HG02763 (cell line): Measurements from ENCODE around the gene SLC13A4.
"Not testable (repeated sequence)": the region's sequence is repeated elsewhere in the genome, so short reads cannot be mapped to it uniquely, and the experiment has no call there.

ENCODE experiments used
- ATAC-seq: cut with Tn5 transposase; IDR thresholded peaks from one replicate; pipeline ENCODE4 v1.9.1; 2021; ENCODE audit warnings: mild to moderate bottlenecking, moderate library complexity; ENCODE audit not compliant: unreplicated experiment

The SLC13A4 gene

DNA sequence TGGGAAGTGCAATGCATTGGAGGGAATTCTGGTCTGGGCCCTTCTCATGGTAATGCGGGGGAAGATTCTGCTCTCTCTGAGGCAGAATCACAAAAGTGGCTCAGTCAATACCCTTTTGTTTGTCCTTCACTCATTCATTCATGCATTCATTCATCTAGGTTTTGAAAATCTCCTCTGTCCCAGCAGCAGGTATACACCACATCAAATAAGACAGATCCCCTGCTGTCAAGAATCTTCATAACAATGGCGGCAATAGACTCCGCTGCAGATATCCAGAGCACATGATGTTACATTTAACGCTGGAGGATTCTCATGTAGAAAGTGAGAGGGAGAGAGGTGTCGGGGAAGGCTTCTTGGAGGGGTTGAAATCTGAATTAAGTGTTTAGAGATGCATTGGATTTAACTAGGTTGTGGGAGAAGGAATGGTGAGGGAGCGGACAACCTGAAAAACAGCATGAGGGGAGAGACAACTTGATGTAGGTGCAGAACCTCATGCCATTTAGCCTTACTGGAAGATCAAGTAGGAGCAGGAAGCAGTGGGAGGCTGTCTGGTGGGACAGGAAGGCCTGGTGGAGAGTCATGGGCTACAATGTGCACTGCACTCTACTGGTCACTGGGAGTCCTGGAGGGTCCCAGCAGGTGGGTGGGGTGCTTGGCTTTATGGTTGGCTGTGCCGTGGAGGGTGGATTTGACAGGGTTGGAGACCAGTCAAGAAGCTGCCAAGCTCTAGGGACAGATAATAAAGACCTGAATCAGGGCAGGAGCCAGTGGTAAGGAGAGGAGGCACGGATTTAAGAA, 25.8 kb upstream of the SLC13A4 start:
- no peak for ATAC-seq

DNA sequence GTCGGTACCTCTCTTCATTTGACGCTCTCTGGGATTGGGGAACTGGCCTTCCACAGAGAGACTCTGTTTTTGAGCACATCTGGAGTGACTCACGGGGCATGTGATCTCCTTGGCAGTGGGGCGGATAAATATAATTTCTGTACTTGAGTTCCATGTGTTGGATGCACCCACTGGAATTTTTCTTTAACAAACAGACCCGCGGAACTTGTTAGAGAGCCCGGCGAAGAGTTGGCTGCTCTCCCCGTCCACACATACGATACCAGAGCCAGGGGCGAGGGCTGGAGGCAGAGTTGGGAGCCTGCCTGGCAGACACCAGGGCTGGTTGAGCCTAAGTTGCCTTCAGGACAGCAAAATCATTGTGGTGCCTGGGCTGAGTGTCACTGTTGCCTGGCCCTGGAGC, 20.8 kb upstream of the SLC13A4 start, which contains the start of gene FAM180A:
Gene FAM180A (minus strand): TSS at position 44 of the 400 bp plus-strand sequence. CDS start 233 bp downstream, outside the sequence.
- no peak for ATAC-seq

- ATAC-seq, result no peak
Measured at GRCh38 chr7:135747366-135747765, 19.4 kb upstream of the SLC13A4 start.

DNA sequence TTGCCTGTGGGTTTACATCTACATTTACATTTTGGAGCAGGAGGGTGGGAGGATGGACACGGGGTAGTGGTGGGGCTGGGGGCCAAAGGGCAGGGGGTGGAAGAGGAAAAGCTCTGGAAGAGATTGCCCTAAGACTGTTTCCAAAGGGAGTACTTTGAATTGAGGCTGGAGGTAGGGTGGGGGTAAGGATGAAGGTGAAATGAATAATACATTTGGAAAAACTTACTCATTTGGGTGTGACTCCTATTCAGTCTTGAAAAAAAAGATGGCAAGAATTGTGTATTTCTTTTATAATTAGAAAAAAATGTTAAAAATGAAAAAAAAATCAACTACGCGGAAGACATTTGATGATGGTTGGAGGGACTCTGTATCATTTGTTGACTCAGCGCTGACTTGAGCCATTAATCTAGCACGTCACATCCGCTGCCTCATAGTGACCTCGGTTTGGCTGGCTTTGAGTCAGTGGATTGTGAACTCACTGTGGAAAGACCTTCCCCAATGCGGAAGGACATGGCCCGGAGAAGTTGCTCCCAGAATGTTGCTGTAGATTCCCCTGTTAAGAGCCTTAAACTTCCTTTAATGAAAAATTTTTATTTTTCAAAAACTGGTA, 17.8 kb upstream of the SLC13A4 start:
- ATAC-seq, result no peak

DNA sequence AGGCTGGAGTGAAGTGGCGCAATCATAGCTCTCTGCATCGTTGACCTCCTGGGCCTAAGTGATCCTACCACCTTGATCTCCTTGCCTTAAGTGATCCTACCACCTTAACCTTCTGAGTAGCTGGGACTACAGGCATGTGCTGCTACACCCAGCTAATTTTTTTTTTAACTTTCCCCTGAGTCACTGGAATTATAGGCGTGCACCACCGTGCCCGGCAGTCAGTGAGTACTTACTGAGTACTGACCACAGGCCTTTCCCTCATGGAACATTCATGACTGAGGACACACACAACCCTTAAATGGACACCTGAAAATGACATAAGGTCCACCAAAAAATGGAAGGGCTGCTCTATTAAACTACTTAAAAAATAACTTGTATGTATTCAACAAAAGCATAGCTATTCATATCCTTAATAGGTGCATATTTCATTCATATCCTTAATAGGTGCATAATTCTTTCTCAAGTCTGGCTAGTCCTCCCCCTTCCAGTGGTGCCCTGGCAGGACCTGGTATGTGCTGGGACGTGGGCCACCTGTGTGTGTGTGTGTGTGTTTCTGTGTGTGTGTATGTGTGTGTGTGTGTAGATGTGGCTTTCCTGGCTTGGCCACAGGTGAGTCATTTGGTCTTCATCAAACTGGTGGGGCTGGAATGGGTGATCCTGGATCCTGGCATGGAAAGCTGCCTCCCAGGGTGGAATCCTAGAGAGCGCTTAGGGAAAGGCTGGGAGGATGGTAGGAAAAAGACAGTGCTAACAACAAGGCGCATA, 17.1 kb upstream of the SLC13A4 start:
- no peak for ATAC-seq

DNA sequence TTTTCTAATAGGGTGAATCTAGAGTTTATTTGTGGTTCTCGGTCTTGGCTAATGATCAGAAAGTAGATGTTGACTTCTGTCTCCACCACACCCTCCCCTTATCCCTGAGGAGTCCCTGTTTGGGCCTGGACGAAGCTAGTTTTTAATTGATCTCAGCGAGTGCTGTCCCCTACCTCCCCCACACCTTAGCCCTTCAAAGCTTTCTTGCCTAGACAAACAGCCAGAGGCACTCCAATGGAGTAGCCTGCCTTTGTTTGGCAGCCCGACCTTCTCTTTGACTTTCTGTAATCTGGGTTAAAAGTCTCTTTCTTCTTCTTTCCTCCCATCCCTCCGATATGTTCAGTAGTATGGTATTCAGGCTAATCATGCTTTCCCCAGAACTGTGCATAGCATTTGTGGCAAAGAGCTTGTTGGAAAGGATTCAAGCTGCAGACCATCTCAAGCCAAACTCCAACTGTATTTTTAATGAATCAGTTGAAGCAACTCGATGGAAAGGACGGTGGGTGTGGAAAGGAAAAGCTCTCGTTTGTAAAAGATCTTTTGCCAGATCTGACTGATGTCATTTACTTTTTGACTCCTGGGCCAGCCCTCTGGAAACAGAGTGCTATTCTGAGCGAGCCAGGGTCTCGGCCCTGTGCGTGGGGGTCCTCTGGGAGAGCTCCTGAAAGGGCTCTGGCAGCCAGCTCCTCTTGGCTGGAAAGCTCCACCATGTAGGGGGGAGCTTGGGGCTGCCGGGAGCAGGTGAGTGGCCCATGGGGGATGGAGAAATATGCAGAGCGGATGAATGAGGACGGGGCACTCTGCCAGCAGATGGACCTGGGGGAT, 16.1 kb upstream of the SLC13A4 start:
- ATAC-seq, result no peak

GRCh38 chr7:135742371-135742770, 14.4 kb upstream of the SLC13A4 start:
- ATAC-seq, result no peak

GRCh38 chr7:135741905-135742304, 13.9 kb upstream of the SLC13A4 start:
- ATAC-seq, result no peak

DNA sequence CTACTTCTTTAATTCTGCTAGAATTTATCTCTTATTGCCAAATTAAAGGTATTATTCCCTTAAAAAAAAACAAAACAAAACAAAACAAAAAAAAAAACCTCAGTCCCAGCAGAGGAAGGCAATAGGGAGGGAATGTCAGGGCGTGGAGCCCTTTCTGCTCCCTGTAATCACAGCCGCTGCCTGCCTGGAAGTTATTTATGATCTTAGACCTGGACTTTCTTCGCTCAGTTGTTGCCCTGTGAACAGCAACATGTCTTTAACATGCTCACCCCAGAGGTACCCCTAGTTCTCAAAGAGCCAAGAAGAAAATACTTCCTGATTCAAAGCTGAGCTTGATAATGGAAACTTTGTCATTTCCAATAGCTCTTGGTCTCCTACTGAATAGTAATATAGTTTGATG, 12.9 kb upstream of the SLC13A4 start:
- no peak for ATAC-seq

DNA sequence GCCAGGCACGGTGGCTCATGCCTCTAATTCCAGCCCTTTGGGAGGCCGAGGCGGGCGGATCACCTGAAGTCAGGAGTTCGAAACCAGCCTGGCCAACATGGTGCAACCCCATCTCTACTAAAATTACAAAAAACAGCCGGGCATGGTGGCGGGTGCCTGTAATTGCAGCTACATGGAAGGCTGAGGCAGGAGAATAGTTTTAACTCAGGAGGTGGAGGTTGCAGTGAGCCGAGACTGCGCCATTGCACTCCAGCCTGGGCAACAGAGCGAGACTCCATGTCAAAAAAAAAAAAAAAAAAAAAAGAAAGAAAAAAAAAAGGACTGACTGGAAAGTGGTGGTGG, 9.3 kb upstream of the SLC13A4 start:
- ATAC-seq, result not testable (repeated sequence)

DNA sequence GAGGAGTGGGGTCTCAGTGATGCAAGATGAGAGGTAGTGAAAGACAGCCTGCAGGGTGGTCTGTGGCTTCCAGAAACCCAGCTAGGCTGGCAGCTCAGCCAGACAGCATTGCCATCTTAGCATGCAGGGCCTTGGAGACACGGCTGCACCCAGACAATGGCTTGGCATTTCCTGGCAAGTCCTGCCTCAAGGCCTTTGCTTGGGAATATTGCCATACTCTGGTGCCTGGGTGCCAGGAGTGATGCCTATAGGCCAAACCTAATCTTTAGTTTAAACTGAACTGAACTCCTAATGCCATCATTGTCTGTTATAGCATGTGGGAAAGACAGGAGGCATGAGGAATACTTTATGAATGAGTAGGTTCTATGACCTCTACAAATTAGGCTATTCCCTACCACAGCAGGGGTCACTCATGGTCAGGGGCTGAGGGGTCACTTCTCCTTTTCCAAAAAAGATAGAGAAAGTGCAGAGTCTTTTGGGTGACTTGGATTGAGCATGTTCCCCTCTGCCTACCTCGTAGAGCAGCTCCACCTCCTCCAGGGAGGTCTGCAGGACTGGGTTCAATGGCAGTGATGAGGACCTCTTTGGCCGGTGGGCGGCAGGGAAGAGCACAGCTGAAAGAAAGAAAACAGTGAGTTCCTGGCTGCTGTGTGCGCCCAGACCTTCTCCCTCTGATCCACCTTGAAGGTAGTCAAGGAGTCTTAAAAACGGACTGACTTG, 8.8 kb upstream of the SLC13A4 start:
- no peak for ATAC-seq

GRCh38 chr7:135734343-135734689, 6.3 kb upstream of the SLC13A4 start:
- ATAC-seq, result no peak

DNA sequence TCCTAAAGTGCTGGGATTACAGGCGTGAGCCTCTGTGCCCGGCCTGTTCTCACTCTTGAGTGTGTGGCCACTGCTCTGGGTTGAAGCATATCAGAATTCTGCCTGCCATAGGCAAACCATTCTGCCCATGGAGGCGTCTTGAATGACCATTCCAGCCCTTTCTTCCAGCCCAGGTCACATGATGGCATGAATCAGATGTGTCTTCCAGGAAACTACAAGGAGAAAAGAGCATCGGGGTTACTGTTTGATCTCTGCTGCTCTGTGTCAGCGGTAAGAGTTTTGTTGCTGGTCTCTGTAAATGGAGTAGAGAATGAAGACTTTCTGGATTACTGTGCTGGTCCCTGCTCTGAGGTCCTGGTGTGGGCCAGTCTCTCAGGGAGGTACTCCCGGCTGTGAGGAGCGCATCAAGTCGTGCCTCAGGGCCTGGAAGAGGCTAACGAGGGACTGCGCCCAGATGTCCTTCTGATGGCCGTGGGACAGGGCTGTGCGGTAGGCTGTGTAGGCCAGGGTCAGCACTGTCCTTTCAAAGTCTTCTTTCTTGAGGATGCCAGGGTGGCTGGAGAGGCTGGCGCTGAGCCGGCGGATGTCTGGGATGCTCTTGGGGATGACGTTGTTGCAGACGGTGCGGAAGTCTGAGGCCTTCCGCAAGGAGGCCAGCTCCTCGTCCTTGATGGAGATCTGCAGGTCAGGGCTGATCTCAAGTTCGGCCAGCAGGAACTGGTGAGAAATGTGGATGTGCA, 5.8 kb upstream of the SLC13A4 start:
- no peak for ATAC-seq

GRCh38 chr7:135731131-135731530, 3.1 kb upstream of the SLC13A4 start:
- ATAC-seq, result no peak

GRCh38 chr7:135729230-135729629, 1.2 kb upstream of the SLC13A4 start:
- no peak for ATAC-seq

DNA sequence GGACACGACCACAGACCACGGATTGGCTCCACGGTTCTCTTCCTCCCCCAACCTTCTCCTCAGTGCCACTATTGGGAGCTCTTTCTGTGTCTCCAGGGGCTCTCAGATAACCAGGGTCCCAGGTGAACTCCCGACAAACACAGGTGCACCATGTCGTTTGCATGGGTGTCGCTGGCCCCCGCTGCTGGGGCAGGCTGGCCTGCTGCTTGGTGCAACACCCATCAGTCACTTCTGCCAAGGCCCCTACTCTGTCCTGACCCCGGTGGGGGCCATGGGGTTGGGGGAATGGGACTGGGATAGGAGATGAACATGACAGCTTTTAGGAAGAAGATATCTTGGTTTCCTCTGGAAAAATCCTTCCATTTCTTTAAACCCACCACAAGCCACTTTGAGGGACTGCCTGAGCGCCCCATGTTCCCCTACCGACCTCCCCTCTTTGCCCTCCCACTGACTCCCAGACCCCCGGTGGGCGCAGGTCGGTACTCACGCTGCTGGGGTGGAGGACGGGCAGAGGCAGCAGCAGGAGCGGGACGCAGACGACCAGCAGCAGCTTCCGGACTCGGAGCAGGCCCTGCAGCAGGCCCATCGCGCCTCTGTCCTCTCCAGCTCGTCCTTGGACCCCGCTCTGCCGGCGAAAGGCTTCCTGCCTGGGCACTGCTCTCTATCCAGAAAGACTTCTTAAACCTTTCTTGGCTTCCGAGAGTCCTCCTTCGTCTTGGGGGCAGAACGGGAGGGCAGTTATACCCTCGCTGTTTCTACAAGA, 894 bp downstream of the SLC13A4 start:
- no peak for ATAC-seq

GRCh38 chr7:135726276-135726788, 1.7 kb downstream of the SLC13A4 start:
- ATAC-seq, result no peak

GRCh38 chr7:135723411-135723810, 4.6 kb downstream of the SLC13A4 start:
- ATAC-seq, result no peak
